Omental fat pad (tissue), 4 donors: ENCODE results near the gene GJE1. TPM values are rescaled to one million over a fixed set of nuclear protein-coding genes. Genes with fewer than 3 reads are reported as not detected.

Source experiments
- ATAC-seq: fragments of 150-250 bp; one replicate; pipeline ENCODE4 v1.9.1; 2016; ENCODE audit warnings: mild to moderate bottlenecking, moderate library complexity; ENCODE audit not compliant: low FRiP score
- DNase-seq: peaks from one replicate; pipeline ENCODE4 v3.0.0-alpha.2; 2019; ENCODE audit warnings: low spot score
- CTCF ChIP-seq, 3 donors: fragments of 450-650 bp; IDR thresholded peaks; one replicate each; pipeline ENCODE4 v1.5.1; 2016 to 2017; ENCODE audit warnings: antibody characterized with exemption in 3 of 3, mild to moderate bottlenecking in 3 of 3, moderate library complexity in 2 of 3
- total RNA-seq, 4 donors: library from RNA; depleted of rRNA; stranded (reverse); fragments of >200 nt; gene quantifications; one replicate each; pipeline ENCODE4 v1.1.0, GENCODE V29; 2016

GJE1 gene
- total RNA-seq, 4 donors from 2014 or later: not detected

DNA sequence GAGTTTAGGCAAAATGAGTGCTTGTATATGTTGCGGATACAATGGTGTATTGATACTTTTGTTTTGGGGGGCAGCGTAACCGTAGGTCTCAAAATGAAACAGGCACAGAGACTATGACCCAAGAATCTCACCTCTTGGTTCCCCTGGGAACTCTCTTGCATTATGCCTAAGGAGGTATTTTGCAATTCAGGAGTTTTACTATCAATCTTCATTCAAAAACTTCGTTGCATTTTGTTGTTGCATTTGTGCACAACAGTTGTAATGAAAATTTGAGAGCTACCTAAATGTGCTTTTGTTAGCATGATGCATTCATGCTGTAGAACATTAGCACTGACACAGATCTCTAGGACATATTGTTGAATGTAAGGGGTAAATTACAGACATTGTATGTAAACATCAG is 32.5 kb downstream of the GJE1 start:
- DNase-seq (no peak), ATAC-seq (no peak)
- TF ChIP-seq CTCF (IDR thresholded peaks at IDR 0.05): no peak

DNA sequence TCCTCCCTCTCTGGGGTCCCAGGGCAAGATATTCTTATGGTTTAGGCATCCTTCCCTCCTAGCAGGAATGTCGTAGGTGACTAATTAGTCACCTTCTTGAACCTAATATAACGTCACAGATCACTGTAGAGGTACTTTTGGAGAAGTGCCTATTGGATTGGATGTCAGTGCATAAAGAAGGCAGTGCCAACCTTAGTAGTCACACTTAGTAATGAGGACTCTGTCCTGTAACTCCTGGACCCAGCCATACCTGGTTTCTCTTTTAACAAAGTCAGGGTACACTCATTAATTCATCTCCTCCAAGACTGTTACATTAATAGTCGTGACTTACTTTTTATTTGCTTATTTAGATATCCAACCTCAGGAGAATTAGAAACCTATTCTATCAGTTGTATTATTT is 34.3 kb downstream of the GJE1 start:
- TF ChIP-seq CTCF (IDR thresholded peaks at IDR 0.05): no peak
- no peak for ATAC-seq
- DNase-seq: no peak

DNA sequence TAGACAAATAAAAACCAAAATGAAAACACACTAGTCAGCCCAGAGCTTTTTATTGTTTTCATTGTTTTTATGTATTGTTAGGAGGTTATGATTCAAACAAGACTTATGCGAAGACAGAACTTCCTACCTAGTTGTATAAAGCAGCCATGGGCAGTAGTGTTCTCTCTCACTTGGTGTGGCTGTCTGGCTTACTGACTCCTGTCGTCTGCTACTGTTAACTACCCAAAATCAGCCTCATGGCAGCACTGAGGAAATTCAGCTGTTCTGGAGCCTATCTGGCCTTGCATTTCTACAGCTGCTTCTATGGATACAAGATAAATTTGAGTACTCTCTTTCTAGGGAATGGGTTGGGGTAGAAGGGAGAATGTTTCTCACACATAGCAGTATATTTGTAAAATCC is 34.8 kb downstream of the GJE1 start:
- DNase-seq (no peak), ATAC-seq (no peak)
- TF ChIP-seq CTCF (IDR thresholded peaks at IDR 0.05): no peak

- no peak for ATAC-seq
- TF ChIP-seq CTCF (IDR thresholded peaks at IDR 0.05): no peak
- DNase-seq: no peak
Measured at GRCh38 chr6:142171351-142171750, 38.6 kb downstream of the GJE1 start.

DNA sequence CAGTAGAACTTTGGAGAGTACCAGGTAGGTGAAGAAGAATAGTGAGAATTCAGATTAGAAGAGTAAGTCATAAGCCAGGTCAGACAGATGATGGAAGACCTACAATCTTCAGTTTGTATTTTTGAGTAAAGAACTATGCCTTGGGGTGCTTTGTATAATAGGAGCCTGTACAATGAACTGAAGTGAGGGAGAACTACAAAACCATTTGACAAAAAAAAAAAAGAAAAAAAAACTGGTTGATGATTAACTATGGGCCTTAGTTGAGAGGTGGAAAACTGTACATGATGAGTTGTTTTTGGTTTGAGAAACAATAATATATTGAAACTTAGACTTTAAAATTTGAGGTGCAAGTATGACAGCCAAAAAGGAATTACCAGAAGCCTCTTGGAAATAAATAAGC is 40.0 kb downstream of the GJE1 start:
- TF ChIP-seq CTCF (IDR thresholded peaks at IDR 0.05): no peak
- DNase-seq (no peak), ATAC-seq (no peak)

DNA sequence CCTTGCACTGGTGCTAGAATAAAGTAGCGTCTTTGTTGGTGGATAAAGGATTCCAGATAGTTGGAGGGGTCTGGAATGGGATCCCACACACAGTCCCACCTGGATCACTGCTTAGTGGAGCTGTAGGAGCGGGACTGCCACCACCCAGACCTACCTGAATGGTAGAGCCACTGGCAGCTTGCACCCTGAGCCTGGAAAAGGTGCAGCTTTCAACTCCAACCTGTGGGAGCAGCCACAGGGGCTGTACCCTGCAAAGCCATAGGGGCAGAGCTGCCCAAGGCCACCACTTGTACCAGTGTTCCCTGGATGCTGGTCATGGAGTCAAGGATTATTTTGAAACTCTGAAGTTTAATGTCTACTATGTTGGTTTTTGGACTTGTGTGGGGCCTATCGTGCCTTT is 41.3 kb downstream of the GJE1 start:
- TF ChIP-seq CTCF (IDR thresholded peaks at IDR 0.05): no peak
- ATAC-seq: no peak
- DNase-seq: no peak

GRCh38 chr6:142174703-142175102 is 42.0 kb downstream of the GJE1 start:
- ATAC-seq (no peak), DNase-seq (no peak)
- TF ChIP-seq CTCF (IDR thresholded peaks at IDR 0.05): no peak
